Loucy (cell line): ENCODE data around the gene IDUA.

ENCODE experiments used
- CTCF ChIP-seq: fragments of 200-600 bp; sonication (generic); conservative IDR thresholded peaks from 2 replicates; pipeline ENCODE4 v1.5.1; 2014; ENCODE audit warnings: mild to moderate bottlenecking, antibody characterized with exemption, low read length
- EZH2phosphoT487 ChIP-seq: fragments of 200-600 bp; IDR thresholded peaks from 2 replicates; pipeline ENCODE4 v1.6.1; 2018; ENCODE audit warnings: antibody characterized with exemption, mild to moderate bottlenecking, moderate library complexity, borderline replicate concordance

GRCh38 chr4:984336-985054 is 2.3 kb upstream of the IDUA start:
- TF ChIP-seq CTCF (no peak), EZH2phosphoT487 (no peak)
